ENCODE data around the gene MEGF11.

DNA sequence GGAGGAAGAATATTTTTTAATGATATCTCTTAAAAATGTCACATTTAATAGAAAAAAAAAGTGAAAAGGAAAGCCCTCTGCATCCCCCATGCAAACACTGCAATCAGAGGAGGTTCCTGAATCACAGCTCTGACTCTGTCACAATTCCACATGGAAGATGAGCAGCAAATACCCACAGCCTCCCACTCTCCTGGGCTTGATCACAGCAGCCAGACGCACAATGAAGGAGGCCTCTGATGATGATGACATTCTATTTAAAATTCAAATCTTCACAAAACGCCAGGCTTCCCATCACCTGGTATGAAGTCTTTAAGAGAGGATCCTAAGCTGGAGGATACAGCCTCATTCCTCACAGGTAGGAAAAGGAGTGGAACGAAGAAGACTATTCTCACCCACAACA, 30.7 kb upstream of the MEGF11 start:
- TF ChIP-seq, protein P1, sequence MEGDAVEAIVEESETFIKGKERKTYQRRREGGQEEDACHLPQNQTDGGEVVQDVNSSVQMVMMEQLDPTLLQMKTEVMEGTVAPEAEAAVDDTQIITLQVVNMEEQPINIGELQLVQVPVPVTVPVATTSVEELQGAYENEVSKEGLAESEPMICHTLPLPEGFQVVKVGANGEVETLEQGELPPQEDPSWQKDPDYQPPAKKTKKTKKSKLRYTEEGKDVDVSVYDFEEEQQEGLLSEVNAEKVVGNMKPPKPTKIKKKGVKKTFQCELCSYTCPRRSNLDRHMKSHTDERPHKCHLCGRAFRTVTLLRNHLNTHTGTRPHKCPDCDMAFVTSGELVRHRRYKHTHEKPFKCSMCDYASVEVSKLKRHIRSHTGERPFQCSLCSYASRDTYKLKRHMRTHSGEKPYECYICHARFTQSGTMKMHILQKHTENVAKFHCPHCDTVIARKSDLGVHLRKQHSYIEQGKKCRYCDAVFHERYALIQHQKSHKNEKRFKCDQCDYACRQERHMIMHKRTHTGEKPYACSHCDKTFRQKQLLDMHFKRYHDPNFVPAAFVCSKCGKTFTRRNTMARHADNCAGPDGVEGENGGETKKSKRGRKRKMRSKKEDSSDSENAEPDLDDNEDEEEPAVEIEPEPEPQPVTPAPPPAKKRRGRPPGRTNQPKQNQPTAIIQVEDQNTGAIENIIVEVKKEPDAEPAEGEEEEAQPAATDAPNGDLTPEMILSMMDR (conservative IDR thresholded peaks at IDR 0.05; ENCODE audit: low read depth, low read length) = no peak
- TF ChIP-seq EZH2 (IDR thresholded peaks at IDR 0.05; ENCODE audit: low read length, unreplicated experiment) = no peak
